ENCODE measurements around the gene OR1J4. TPM values are rescaled to one million over a fixed set of nuclear protein-coding genes. Genes with fewer than 3 reads are reported as not detected.

Gene OR1J4
- total RNA-seq, 4 donors from 2014 or later, result not detected

DNA sequence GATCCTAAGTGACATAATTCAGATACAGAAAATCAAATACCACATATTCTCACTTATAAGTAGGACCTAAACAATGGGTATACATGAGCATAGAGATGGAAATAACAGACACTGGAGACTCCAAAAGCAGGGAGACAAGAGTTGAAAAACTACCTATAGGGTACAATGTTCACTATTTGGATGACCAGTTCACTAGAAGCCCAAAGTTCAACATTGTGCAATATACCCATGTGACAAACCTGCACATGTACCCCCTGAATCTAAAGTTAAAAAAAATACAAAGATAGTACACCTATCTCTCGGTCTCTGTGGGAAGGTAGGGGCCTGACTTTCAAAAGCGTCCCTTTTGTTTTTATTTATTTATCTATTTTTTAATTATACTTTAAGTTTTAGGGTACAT lies 19.8 kb downstream of the OR1J4 start:
- no peaks in the 10 kb centered on the region for H3K4me1 ChIP-seq
- H3K27me3 ChIP-seq, result no peaks in the 10 kb centered on the region
- TF ChIP-seq POLR2A (IDR thresholded peaks at IDR 0.05; ENCODE audit: low read depth) (no peak), POLR2AphosphoS5 (IDR thresholded peaks at IDR 0.05) (no peak), EP300 (IDR thresholded peaks at IDR 0.05) (no peak)
- TF ChIP-seq, protein P1, sequence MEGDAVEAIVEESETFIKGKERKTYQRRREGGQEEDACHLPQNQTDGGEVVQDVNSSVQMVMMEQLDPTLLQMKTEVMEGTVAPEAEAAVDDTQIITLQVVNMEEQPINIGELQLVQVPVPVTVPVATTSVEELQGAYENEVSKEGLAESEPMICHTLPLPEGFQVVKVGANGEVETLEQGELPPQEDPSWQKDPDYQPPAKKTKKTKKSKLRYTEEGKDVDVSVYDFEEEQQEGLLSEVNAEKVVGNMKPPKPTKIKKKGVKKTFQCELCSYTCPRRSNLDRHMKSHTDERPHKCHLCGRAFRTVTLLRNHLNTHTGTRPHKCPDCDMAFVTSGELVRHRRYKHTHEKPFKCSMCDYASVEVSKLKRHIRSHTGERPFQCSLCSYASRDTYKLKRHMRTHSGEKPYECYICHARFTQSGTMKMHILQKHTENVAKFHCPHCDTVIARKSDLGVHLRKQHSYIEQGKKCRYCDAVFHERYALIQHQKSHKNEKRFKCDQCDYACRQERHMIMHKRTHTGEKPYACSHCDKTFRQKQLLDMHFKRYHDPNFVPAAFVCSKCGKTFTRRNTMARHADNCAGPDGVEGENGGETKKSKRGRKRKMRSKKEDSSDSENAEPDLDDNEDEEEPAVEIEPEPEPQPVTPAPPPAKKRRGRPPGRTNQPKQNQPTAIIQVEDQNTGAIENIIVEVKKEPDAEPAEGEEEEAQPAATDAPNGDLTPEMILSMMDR (IDR thresholded peaks at IDR 0.05), result no peak
- H3K9me3 ChIP-seq, result peaks cover 0 to 4% (median 0%) of the 10 kb centered on the region in 4 donors
- intact Hi-C loops (cut with DNase I), result no loop called here
- no peak overlapping the region for H3K27ac ChIP-seq (replicated peaks in 1 of 4)
- H3K36me3 ChIP-seq, result no peaks in the 10 kb centered on the region
- no peak overlapping the region for H3K4me3 ChIP-seq
- no peak for DNase-seq (ENCODE audit: extremely low spot score)
- 59% methylated on average over 2 of the region's 2 CpGs for WGBS

DNA sequence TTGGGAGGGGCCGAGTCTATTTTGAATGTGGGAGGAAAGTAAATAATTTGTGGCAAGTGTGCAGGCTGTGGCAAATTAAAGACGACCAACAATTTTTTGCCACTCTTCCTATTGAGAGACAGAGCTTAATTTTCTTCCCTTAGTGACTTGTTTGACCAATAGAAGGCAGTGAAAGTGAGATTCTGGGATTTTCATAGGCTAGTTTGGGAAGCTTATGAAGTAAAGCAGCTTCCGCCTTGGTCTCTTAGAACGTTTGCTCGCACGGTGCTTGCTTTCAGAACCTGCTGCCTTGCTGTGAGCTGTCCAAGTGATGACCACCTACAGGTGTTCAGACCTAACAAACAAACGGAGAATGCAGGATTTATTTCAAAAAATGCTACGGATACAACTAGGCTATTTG lies 27.3 kb downstream of the OR1J4 start:
- no peaks in the 10 kb centered on the region for H3K9me3 ChIP-seq
- intact Hi-C loops (cut with DNase I), result no loop called here
- H3K27me3 ChIP-seq, result no peaks in the 10 kb centered on the region
- H3K27ac ChIP-seq (replicated peaks in 1 of 4), result no peak overlapping the region
- TF ChIP-seq, protein P1 (IDR thresholded peaks at IDR 0.05), result no peak
- no peak for TF ChIP-seq POLR2AphosphoS5 (IDR thresholded peaks at IDR 0.05)
- TF ChIP-seq POLR2A (IDR thresholded peaks at IDR 0.05; ENCODE audit: low read depth), result no peak
- no peak for TF ChIP-seq EP300 (IDR thresholded peaks at IDR 0.05)
- no peak for DNase-seq (ENCODE audit: extremely low spot score)
- no peaks in the 10 kb centered on the region for H3K36me3 ChIP-seq
- H3K4me3 ChIP-seq, result no peak overlapping the region
- 53% methylated on average over 8 of the region's 8 CpGs for whole genome bisulfite sequencing
- H3K4me1 ChIP-seq, result no peaks in the 10 kb centered on the region

DNA sequence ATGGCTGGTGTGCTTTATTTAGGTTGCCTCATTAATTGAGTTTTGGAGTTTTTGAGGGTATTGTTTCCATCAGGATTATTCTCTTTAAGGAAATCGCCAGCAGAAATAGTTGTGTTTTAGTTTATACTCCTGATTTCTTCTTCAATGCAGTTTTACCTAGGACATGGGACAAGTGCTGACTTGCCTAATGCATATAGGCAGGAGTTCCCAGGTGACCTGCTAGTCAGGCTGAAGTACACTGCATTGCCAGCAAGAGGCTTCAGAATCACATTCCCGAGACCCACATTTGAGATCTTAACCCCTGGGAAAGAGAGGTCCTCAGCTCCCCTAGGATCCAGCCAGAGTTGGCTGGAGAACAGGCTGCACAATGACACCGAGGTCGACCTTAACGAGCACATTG lies 32.4 kb downstream of the OR1J4 start:
- Histone ChIP-seq H3K9me3 (peaks cover 0 to 3% (median 0%) of the 10 kb centered on the region in 4 donors), H3K36me3 (no peaks in the 10 kb centered on the region), H3K27ac (replicated peaks in 1 of 4) (no peak overlapping the region), H3K27me3 (no peaks in the 10 kb centered on the region), H3K4me1 (no peaks in the 10 kb centered on the region), H3K4me3 (no peak overlapping the region)
- intact Hi-C loops (cut with DNase I), result no loop called here
- no peak for TF ChIP-seq POLR2AphosphoS5 (IDR thresholded peaks at IDR 0.05)
- TF ChIP-seq, protein P1 (IDR thresholded peaks at IDR 0.05), result no peak
- no peak for TF ChIP-seq POLR2A (IDR thresholded peaks at IDR 0.05; ENCODE audit: low read depth)
- no peak for TF ChIP-seq EP300 (IDR thresholded peaks at IDR 0.05)
- no peak for DNase-seq (ENCODE audit: extremely low spot score)
- 75% methylated on average over 5 of the region's 5 CpGs for WGBS

DNA sequence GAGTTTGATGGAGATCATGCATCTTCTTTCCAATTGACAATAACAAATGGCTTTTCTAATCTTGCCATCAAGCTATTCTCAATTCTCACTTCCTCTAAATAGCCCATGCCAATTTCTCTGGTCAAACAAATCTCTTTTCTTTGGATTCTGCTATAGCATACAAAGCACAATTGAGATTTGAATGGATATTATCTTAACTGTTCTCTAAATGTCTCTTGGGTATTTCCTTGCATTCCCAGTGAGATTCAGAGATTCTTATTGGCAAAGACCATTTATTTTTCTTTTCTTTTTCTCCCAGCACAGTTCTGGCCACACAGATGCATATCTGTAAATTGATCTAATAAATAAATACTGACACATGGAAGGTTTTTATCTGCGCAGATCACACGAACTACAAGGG lies 33.9 kb downstream of the OR1J4 start, which contains the start of gene OR1N2:
TSS of gene OR1N2 (plus strand) at position 301 of the 400 bp plus-strand sequence. CDS start 100 bp downstream, outside the sequence.
- H3K4me1 ChIP-seq, result no peaks in the 10 kb centered on the region
- no peak for DNase-seq (ENCODE audit: extremely low spot score)
- peaks cover 0 to 4% (median 0%) of the 10 kb centered on the region in 4 donors for H3K9me3 ChIP-seq
- H3K27ac ChIP-seq (replicated peaks in 1 of 4), result no peak within 1 kb of the TSS
- no peaks in the 10 kb centered on the region for H3K36me3 ChIP-seq
- no peak within 1 kb of the TSS for H3K4me3 ChIP-seq
- intact Hi-C loops (cut with DNase I), result no loop called here
- 63% methylated on average over 2 of the region's 2 CpGs for WGBS
- TF ChIP-seq POLR2A (IDR thresholded peaks at IDR 0.05; ENCODE audit: low read depth), result no peak
- TF ChIP-seq EP300 (IDR thresholded peaks at IDR 0.05), result no peak
- TF ChIP-seq, protein P1 (IDR thresholded peaks at IDR 0.05), result no peak
- no peak for TF ChIP-seq POLR2AphosphoS5 (IDR thresholded peaks at IDR 0.05)
- H3K27me3 ChIP-seq, result no peaks in the 10 kb centered on the region

DNA sequence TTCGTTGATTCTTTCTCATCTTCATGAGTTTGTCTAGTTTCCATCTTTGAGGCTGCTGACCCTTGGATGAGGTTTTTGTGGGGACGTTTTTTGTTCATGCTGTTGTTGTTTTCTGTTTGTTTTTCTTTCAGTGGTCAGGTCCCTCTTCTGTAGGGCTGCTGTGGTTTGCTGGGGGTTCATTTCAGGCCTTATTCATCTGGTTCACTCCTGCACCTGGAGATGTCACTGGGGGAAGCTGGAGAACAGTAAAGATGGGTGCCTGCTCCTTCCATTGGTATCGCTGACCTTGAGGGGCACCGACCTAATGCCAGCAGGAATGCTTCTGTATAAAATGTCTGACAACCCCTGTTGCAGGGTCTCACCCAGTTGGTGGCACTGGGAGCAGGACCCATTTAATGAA lies 42.5 kb downstream of the OR1J4 start:
- Histone ChIP-seq H3K36me3 (no peaks in the 10 kb centered on the region), H3K27ac (replicated peaks in 1 of 4) (no peak overlapping the region), H3K9me3 (peaks cover 0 to 29% (median 5%) of the 10 kb centered on the region in 4 donors), H3K4me1 (no peaks in the 10 kb centered on the region), H3K27me3 (no peaks in the 10 kb centered on the region), H3K4me3 (no peak overlapping the region)
- TF ChIP-seq, protein P1 (IDR thresholded peaks at IDR 0.05), result no peak
- TF ChIP-seq POLR2AphosphoS5 (IDR thresholded peaks at IDR 0.05) (no peak), POLR2A (IDR thresholded peaks at IDR 0.05; ENCODE audit: low read depth) (no peak), EP300 (IDR thresholded peaks at IDR 0.05) (no peak)
- intact Hi-C loops (cut with DNase I), result no loop called here
- WGBS, result 81% methylated on average over 4 of the region's 4 CpGs
- no peak for DNase-seq (ENCODE audit: extremely low spot score)

Data from esophagus muscularis mucosa (tissue), 4 donors.